IPS DF 6.9 (cell line): ENCODE data around the gene SLC39A11.

Experiments used
- DNase-seq: peaks from one replicate; pipeline ENCODE4 v3.0.0-alpha.2; 2013; ENCODE audit warnings: low read depth, low spot score
- H3K27ac ChIP-seq: one replicate; pipeline ENCODE4 v1.5.1; 2013; ENCODE audit warnings: low read length, control low read depth
- H3K27me3 ChIP-seq: 2 replicates; pipeline ENCODE4 v1.6.1; 2013; ENCODE audit warnings: mild to moderate bottlenecking, low read length; ENCODE audit not compliant: control insufficient read depth, insufficient read depth
- H3K36me3 ChIP-seq: 2 replicates; pipeline ENCODE4 v1.6.1; 2013; ENCODE audit warnings: low read length; ENCODE audit not compliant: control insufficient read depth, insufficient read depth
- H3K4me1 ChIP-seq: 2 replicates; pipeline ENCODE4 v1.6.1; 2013; ENCODE audit warnings: low read length; ENCODE audit not compliant: control insufficient read depth, insufficient read depth
- H3K4me3 ChIP-seq: 2 replicates; pipeline ENCODE4 v1.5.1; 2013; ENCODE audit warnings: mild to moderate bottlenecking, low read length
- H3K9me3 ChIP-seq: 2 replicates; pipeline ENCODE4 v1.6.1; 2013; ENCODE audit warnings: low read length, inconsistent platforms; ENCODE audit not compliant: control insufficient read depth, insufficient read depth
- WGBS: extraction: QIAGEN DNeasy Blood & Tissue Kit; methylation state at CpG from one replicate; pipeline ENCODE4 v1.1.7; 2013; ENCODE audit warnings: mixed read lengths, missing lambda C conversion rate; ENCODE audit not compliant: insufficient read length, insufficient coverage; 5-methylcytosine and 5-hydroxymethylcytosine counted together

Gene SLC39A11

DNA sequence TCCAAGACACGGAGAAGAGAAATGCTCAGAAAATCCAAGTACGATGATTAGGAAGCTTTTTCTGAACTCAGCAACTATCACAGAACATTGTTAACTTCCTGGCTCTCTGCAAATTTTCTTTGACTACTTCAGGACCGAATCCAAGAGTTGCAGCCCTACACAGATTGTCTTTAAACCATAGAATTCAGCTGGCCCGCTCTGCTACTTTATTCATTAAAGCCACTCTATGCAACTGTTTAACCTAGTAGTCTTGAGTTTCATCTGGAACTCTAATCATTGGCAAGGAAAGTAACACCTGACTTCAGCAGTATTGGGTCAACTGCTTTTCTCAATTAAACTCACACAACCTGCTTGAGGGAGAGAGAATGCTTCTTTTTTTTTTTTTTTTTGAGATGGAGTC is 210.1 kb downstream of the SLC39A11 start:
- Histone ChIP-seq H3K27ac (no peak overlapping the region), H3K36me3 (no peaks in the 10 kb centered on the region)
- no CpG with 5 or more reads among the region's 4 CpGs for WGBS

DNA sequence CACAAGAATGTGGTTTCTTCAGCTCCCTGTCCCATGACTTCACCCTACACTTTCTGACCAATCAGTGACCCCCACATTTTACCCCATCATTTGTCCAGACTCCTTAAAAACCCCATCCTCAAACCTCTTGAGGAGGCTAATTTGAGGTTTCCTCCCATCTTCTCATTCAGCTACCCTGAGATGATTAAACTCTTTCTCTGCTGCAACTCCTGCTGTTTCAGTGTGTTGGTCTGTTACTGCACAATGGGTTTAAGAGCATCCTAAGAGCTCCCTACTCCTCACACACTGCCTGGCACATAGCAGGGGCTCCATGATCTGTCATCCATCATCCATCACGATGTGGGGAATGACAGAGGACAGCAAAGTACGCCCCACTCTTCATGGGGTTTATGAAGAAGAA is 212.6 kb downstream of the SLC39A11 start:
- Histone ChIP-seq H3K4me3 (no peak overlapping the region), H3K27me3 (no peaks in the 10 kb centered on the region), H3K27ac (no peak overlapping the region), H3K4me1 (no peaks in the 10 kb centered on the region), H3K9me3 (no peaks in the 10 kb centered on the region), H3K36me3 (no peaks in the 10 kb centered on the region)
- no CpG with 5 or more reads among the region's 2 CpGs for WGBS
- DNase-seq = no peak

More for the DNA sequence above, 210.1 kb downstream of the SLC39A11 start:
- H3K4me1 ChIP-seq = no peaks in the 10 kb centered on the region
- no peak overlapping the region for H3K4me3 ChIP-seq
- no peak for DNase-seq
- H3K9me3 ChIP-seq = no peaks in the 10 kb centered on the region
- no peaks in the 10 kb centered on the region for H3K27me3 ChIP-seq

DNA sequence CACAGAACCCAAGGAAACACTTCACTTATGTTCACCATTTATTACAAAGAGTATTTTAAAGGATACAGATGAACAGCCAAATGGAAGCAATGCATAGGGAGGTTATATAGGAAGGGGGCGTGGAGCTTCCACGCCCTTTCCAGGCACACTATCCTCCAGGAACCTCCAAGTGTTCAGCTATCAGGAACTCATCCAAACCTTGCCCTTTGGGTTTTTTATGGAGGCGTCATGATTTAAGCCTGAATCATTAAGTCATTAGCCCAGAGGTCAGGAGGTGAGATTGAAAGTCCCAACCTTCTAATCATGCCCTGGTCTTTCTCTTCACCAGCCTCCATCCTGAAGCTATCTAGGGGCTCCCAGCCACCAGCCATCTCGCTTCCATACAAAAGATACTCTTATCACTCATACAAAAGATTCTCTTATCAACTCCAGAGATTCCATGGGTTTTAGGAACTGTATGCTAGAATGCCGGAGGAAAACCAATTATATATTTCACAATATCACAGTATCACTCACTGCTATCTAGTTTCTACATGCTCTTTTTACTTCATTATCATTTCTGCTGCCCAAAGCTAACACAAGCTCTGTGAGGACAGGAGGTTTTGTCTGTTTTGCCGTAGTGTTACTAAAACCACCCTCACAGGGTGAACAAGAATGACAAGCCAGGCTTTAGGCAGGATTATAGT is 213.4 kb downstream of the SLC39A11 start:
- H3K4me1 ChIP-seq = no peaks in the 10 kb centered on the region
- H3K9me3 ChIP-seq = no peaks in the 10 kb centered on the region
- H3K27me3 ChIP-seq = no peaks in the 10 kb centered on the region
- WGBS = no CpG with 5 or more reads among the region's 6 CpGs
- DNase-seq = no peak
- H3K36me3 ChIP-seq = no peaks in the 10 kb centered on the region
- no peak overlapping the region for H3K27ac ChIP-seq
- H3K4me3 ChIP-seq = no peak overlapping the region

DNA sequence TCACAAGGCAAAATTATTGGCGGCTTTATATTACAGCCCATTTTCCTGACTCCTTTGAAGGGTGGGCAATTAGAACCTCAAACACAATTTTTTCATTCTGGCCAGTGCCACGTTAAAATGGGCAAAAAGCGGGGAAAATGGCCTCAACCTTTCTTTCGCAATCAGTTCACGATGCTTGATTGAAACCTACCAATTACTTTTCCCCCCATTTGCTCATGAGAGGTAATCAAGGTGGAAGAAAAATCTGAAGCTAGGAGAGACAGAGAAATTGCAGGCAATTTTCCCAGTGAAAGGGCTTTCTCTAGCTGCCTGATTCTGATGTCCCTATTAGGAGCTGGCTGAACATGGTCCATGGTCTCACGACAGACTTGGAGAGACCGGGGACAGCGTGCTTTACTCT is 215.1 kb downstream of the SLC39A11 start:
- Histone ChIP-seq H3K27ac (no peak overlapping the region), H3K4me3 (no peak overlapping the region), H3K9me3 (no peaks in the 10 kb centered on the region), H3K27me3 (no peaks in the 10 kb centered on the region), H3K36me3 (no peaks in the 10 kb centered on the region), H3K4me1 (no peaks in the 10 kb centered on the region)
- WGBS = no CpG with 5 or more reads among the region's 8 CpGs
- DNase-seq = no peak

DNA sequence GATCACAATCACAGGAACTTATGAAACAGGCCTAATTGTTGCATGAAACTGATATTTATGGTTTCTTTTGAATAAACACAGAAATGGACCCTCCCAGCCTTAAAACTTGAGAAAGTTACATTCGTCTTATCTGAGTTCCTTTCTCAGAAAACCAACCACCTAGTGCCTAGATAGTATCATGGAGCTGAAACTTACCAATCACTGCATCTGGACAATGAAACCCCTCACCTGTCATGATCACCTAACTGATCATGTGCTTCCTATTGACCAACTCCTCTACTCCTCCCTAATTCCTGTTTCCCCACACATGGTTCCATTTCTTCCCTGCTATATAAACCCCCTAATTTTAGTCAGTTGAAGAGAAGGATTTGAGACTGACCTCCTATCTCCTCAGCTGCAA is 216.1 kb downstream of the SLC39A11 start:
- WGBS = no CpG with 5 or more reads among the region's 1 CpG
- no peaks in the 10 kb centered on the region for H3K36me3 ChIP-seq
- H3K4me3 ChIP-seq = no peak overlapping the region

DNA sequence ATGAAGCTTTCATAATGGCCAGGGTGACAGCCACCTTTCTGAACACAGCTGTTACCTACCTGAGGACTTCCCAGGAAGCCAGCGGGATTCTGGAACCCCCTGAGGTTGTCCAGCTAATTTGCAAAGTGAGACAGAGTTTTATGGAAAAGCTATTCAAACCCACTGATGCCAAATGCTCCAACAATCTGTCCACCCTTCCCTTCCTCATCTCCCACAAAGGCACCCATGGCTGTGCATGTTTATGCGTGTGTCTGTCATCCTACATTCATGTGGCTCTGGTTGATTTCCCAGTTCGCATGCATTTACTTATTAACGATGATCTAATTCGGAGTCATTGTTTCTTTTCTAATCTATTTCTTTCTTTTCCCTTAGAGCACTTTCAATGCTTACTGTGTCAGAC is 217.1 kb downstream of the SLC39A11 start:
- H3K9me3 ChIP-seq = no peaks in the 10 kb centered on the region
- H3K36me3 ChIP-seq = no peaks in the 10 kb centered on the region
- H3K4me3 ChIP-seq = no peak overlapping the region
- DNase-seq = no peak
- no CpG with 5 or more reads among the region's 5 CpGs for WGBS
- no peaks in the 10 kb centered on the region for H3K4me1 ChIP-seq
- H3K27ac ChIP-seq = no peak overlapping the region
- no peaks in the 10 kb centered on the region for H3K27me3 ChIP-seq

More for the DNA sequence above, 216.1 kb downstream of the SLC39A11 start:
- H3K9me3 ChIP-seq = no peaks in the 10 kb centered on the region
- H3K27ac ChIP-seq = no peak overlapping the region
- no peaks in the 10 kb centered on the region for H3K4me1 ChIP-seq
- DNase-seq = no peak
- H3K27me3 ChIP-seq = no peaks in the 10 kb centered on the region

DNA sequence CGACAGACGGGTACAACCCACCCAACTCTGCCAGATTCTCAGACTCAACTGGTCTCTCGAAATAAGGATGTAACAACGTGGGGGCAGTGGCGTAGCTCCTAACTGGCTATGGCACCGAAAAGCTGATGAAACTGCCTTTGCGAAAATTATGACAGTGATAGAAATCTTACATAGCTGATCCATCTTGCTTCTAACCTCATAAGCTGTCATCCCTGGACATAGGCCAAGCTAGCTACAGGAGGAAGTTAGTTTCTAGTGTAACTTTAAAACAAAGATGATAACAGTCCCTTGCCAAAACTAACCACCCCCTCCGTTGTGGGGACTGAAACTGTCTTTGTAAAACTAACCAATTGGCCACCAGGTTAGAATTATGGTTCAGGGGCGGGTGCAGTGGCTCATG is 220.1 kb downstream of the SLC39A11 start:
- WGBS = no CpG with 5 or more reads among the region's 9 CpGs
- H3K27me3 ChIP-seq = no peaks in the 10 kb centered on the region
- H3K4me1 ChIP-seq = no peaks in the 10 kb centered on the region

DNA sequence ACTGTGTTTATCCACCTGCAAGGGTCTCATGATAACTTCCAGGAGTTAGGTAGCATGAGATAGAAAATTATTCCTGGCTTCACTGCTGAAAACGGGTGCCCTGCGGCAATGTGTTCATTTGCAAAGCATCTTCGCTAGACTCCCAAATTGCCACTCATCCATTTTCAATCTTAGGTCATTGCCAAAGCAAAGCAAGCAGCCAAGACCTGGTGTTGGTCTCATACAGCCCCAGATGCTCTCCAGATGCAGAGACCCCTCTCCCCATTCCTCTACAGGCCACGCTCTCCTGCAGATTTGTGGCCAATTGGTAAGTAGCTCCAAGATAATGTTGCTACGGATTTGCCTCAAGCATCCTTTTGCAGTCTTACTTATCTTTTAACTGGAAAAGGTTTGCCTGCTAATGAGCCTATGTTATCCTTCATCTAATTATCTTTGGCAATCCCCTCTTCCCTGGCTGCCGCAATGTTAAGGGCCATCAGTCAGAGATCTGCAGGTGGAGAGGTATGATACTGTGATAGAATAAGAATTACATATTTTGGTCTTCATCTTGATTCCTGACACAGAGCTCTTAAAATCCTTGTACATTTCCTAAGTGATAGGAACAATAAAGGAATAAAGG is 222.0 kb downstream of the SLC39A11 start:
- no CpG with 5 or more reads among the region's 6 CpGs for WGBS

More for the DNA sequence above, 220.1 kb downstream of the SLC39A11 start:
- Histone ChIP-seq H3K27ac (no peak overlapping the region), H3K9me3 (no peaks in the 10 kb centered on the region), H3K36me3 (no peaks in the 10 kb centered on the region), H3K4me3 (no peak overlapping the region)
- DNase-seq = no peak

DNA sequence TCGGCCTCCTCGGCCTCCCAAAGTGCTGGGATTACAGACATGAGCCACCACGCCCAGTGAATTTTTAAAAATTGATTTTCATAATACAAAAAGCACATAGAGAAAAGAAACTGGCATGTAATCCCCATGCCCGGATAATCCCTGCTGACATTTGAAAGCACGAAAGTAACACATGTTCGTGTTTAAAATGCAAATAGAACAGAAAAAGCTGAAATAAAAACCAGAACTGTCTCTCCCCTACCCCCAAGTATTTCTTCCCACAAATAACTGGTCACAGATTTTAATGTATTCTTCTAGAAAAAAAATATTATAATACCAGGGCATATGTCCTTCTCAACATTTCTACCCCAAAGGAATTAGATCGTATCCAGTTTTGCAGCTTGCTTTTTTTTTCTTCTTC is 222.9 kb downstream of the SLC39A11 start:
- no peak overlapping the region for H3K27ac ChIP-seq
- WGBS = no CpG with 5 or more reads among the region's 7 CpGs
- no peaks in the 10 kb centered on the region for H3K36me3 ChIP-seq

More for the DNA sequence above, 222.0 kb downstream of the SLC39A11 start:
- no peak overlapping the region for H3K4me3 ChIP-seq
- no peak for DNase-seq
- H3K27me3 ChIP-seq = no peaks in the 10 kb centered on the region
- H3K4me1 ChIP-seq = no peaks in the 10 kb centered on the region
- no peaks in the 10 kb centered on the region for H3K36me3 ChIP-seq
- peaks cover 2% of the 10 kb centered on the region; the same call in 1 of the 2 replicates for H3K9me3 ChIP-seq
- H3K27ac ChIP-seq = no peak overlapping the region

DNA sequence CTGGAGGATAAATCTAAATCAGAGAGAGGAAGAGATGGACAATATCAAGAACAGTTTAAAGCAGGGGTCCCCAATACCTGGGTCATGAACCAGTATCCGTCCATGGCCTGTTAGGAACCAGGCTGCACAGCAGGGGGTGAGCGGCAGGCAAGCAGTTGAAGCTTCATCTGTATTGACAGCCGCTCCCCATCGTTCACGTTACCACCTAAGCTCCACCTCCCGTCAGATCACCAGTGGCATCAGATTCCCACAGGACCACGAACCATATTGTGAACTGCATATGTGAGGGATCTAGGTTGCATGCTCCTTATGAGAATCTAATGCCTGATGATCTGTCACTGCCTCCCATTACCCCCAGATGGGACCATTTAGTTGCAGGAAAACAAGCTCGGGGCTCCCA is 226.5 kb downstream of the SLC39A11 start:
- H3K9me3 ChIP-seq = peaks cover 2% of the 10 kb centered on the region; the same call in 1 of the 2 replicates
- H3K27ac ChIP-seq = no peak overlapping the region
- WGBS = no CpG with 5 or more reads among the region's 8 CpGs
- H3K4me3 ChIP-seq = no peak overlapping the region
- no peaks in the 10 kb centered on the region for H3K27me3 ChIP-seq
- H3K4me1 ChIP-seq = no peaks in the 10 kb centered on the region
- no peaks in the 10 kb centered on the region for H3K36me3 ChIP-seq
- DNase-seq = no peak

More for the DNA sequence above, 222.9 kb downstream of the SLC39A11 start:
- H3K27me3 ChIP-seq = no peaks in the 10 kb centered on the region
- H3K4me1 ChIP-seq = no peaks in the 10 kb centered on the region
- DNase-seq = no peak
- peaks cover 2% of the 10 kb centered on the region; the same call in 1 of the 2 replicates for H3K9me3 ChIP-seq
- no peak overlapping the region for H3K4me3 ChIP-seq
